Progenitor cell of endocrine pancreas (in vitro differentiated cells): ENCODE measurements around the gene TNF. TPM values are rescaled to one million over a fixed set of nuclear protein-coding genes. Genes with fewer than 3 reads are reported as not detected.
"Not testable (repeated sequence)": the region's sequence is repeated elsewhere in the genome, so short reads cannot be mapped to it uniquely, and the experiment has no call there.

ENCODE experiments used
- DNase-seq: peaks from one replicate; pipeline ENCODE4 v3.0.0; 2021; ENCODE audit warnings: low spot score; ENCODE audit not compliant: unreplicated experiment
- H3K27ac Mint-ChIP-seq: 2 replicates; pipeline ENCODE4 v1.8.0; 2021; ENCODE audit warnings: mild to moderate bottlenecking, moderate library complexity, mixed read lengths
- H3K27me3 Mint-ChIP-seq: 2 replicates; pipeline ENCODE4 v1.8.0; 2021; ENCODE audit warnings: mixed read lengths
- H3K36me3 Mint-ChIP-seq: 2 replicates; pipeline ENCODE4 v1.8.0; 2022; ENCODE audit warnings: mixed read lengths; ENCODE audit not compliant: insufficient read depth
- H3K4me1 Mint-ChIP-seq: 2 replicates; pipeline ENCODE4 v1.8.0; 2021; ENCODE audit warnings: low read depth, mixed read lengths
- H3K4me3 Mint-ChIP-seq: 2 replicates; pipeline ENCODE4 v1.8.0; 2021; ENCODE audit warnings: low read depth, mild to moderate bottlenecking, moderate library complexity, mixed read lengths
- H3K9me3 Mint-ChIP-seq: 2 replicates; pipeline ENCODE4 v1.8.0; 2021; ENCODE audit warnings: low read depth, mixed read lengths
- CTCF ChIP-seq: fragments of 200-600 bp; sonication (generic); IDR thresholded peaks from one replicate; pipeline ENCODE4 v1.5.0; 2021; ENCODE audit warnings: antibody characterized with exemption, mild to moderate bottlenecking; ENCODE audit not compliant: unreplicated experiment
- total RNA-seq: library from RNA; stranded (reverse); gene quantifications from 2 replicates; pipeline ENCODE4 v1.2.1, GENCODE V29; 2021

TNF gene
- total RNA-seq, 1 donor from 2014 or later, result not detected

DNA sequence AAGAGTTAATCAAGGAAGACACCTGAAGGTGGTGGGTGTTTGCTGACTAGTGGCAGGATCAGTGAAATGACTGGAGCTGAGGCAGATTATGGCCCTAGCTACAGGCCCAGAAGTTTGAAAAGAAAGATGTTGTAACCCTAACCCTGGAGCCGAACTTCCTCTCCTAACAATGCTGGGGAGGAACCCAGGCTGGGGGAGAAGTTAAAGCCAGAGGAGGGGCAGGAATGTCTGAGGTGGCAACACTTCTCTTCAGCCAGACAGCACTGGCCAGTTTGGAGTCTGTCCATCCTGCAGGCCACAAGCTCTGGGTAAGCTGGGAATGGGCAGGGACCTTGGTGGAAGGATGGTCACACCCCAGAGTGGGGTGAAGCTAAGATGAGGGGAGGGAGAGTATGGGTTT, 10.6 kb downstream of the TNF start, which contains the start of gene LST1:
Gene LST1, plus strand, starts transcription at position 270 of the 400 bp plus-strand sequence. CDS start 1,023 bp downstream, outside the sequence.
- Mint-ChIP-seq H3K27me3 (peaks cover 35% of the 10 kb centered on the region), H3K4me1 (peaks cover 7% of the 10 kb centered on the region), H3K36me3 (no peaks in the 10 kb centered on the region), H3K27ac (no peak within 1 kb of the TSS), H3K9me3 (no peaks in the 10 kb centered on the region), H3K4me3 (no peak within 1 kb of the TSS)
- no peak for DNase-seq
- TF ChIP-seq CTCF, result no peak

DNA sequence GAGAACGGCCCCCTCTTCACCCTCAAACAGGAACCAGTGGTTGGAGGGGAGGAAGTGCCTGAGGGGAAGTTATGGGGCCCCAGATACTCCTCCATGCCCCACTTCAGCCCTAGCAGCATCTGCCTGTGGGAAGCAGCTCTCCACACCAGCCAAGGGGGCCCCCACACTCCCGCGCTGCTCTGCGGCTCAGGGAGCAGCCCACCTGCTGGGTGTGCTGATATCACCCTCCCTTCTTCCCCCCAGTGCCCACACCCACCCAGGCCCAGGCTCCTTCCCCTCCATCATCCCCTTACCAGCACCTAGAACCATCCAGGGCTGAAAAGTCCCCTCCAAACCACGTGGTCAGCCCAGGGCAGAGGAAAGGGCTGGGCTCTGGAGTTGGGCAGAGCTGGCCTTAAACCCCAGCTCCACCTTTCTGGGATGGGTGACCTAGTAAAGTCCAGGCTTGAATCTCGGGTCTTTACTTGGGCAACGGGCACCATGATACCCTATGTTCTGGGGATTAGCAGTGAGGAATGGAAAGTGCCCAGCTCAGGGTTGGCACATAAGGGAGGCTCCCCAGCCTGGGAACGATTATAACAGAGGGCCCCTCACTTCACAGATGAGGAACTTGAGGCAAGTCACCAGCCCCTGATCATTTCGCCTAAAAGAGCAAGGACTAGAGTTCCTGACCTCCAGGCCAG, 11.4 kb downstream of the TNF start:
- H3K27me3 Mint-ChIP-seq, result peaks cover 28% of the 10 kb centered on the region
- no peak for TF ChIP-seq CTCF
- no peak for DNase-seq
- H3K36me3 Mint-ChIP-seq, result no peaks in the 10 kb centered on the region
- H3K4me3 Mint-ChIP-seq, result no peak overlapping the region
- H3K9me3 Mint-ChIP-seq, result no peaks in the 10 kb centered on the region
- H3K27ac Mint-ChIP-seq, result no peak overlapping the region
- peaks cover 2% of the 10 kb centered on the region for H3K4me1 Mint-ChIP-seq

GRCh38 chr6:31587791-31588777, 12.7 kb downstream of the TNF start:
- H3K4me3 Mint-ChIP-seq, result no peak overlapping the region
- TF ChIP-seq CTCF, result no peak
- no peaks in the 10 kb centered on the region for H3K4me1 Mint-ChIP-seq
- no peak for DNase-seq
- H3K27ac Mint-ChIP-seq, result no peak overlapping the region
- H3K9me3 Mint-ChIP-seq, result no peaks in the 10 kb centered on the region
- peaks cover 18% of the 10 kb centered on the region for H3K27me3 Mint-ChIP-seq
- no peaks in the 10 kb centered on the region for H3K36me3 Mint-ChIP-seq

- no peaks in the 10 kb centered on the region for H3K9me3 Mint-ChIP-seq
- peaks cover 18% of the 10 kb centered on the region for H3K27me3 Mint-ChIP-seq
- H3K4me1 Mint-ChIP-seq, result no peaks in the 10 kb centered on the region
- no peak for TF ChIP-seq CTCF
- no peak for DNase-seq
- H3K4me3 Mint-ChIP-seq, result no peak overlapping the region
- no peak overlapping the region for H3K27ac Mint-ChIP-seq
- no peaks in the 10 kb centered on the region for H3K36me3 Mint-ChIP-seq
These were observed 13.7 kb downstream of the TNF start for GRCh38 chr6:31588871-31589650.

DNA sequence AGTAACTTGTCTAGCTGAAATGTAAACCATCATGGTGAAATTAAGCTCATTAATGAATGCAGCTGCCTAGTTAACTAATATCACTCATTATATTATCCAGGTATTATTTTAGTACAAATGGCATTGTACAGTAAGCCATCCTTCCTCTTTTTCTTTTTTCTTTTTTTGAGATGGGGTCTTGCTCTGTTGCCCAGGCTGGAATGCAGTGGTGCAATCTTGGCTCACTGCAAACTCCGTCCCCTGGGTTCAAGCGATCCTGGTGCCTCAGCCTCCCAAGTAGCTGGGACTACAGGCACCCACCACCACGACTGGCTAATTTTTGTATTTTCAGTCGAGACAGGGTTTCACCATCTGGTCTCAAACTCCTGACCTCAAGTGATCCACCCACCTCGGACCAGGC, 15.3 kb downstream of the TNF start:
- DNase-seq, H3K27ac Mint-ChIP-seq, H3K9me3 Mint-ChIP-seq, H3K4me3 Mint-ChIP-seq, H3K36me3 Mint-ChIP-seq, H3K4me1 Mint-ChIP-seq: not testable (repeated sequence)
- H3K27me3 Mint-ChIP-seq, result peaks cover 16% of the 10 kb centered on the region
